Measurements from ENCODE around the gene APOL3.
"Not testable (repeated sequence)": the region's sequence is repeated elsewhere in the genome, so short reads cannot be mapped to it uniquely, and the experiment has no call there.

The APOL3 gene

DNA sequence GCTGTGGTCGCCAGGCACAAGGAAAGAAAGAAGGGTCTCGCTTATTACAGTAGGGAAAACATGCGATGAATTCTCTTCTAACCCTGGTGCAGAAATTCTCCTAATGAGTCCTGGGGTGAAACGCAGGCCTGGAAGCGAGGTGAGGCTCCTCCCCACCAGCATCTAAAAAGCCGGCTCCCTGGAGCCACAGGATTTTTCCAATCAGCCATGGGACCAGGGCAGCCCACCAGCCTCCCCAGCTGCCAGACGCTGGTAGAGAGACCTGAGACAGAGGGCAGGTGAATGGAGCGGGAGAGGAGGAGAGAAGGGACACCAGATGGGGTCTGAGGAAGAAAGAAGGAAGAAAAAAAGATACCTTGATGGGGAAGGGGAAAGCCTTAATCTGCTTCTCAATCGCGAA is 28.6 kb downstream of the APOL3 start:
- DNase-seq: no peak

DNA sequence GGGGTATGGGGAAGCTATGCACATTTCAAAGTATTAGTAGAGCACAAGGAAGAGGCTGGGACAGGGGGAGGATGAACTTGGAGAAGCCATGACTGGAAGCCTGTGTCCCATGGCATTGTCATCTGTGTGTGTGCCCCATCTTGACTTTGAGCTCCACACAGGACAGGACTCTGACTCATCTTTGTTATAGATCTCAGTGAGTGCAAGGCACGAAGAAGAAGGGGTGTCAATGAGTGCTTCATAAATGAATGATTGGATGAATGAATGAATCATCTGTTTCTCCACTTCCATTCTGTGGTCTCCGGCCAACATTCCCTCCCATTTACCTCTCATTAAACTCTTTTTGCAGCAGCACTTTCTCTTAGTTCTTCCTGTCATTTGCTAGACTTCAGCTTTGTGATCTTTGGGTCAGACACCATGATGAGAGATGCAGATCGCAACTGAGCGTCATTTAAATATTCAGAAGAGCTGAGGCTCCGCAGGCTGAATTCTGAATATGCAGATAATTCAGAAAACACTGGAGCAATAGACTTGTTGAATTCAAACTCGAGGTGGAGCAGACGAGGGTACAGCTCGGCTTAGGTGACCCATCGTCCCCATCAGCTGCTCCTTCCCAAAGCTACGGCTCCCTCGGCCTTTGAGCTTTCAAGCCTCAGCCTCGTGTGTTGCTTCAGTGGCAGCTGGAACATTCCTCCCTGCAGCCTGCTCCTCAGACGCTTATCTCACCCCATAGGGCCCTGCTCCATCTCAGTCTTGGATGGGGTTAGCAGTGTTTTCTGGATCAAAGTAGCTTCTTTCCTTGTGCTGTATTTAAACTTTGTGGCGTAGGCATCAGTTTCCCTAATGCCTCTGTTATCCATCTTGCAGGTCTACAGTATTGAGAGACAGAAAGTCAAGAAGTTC is 30.8 kb downstream of the APOL3 start:
- no peak for DNase-seq

DNA sequence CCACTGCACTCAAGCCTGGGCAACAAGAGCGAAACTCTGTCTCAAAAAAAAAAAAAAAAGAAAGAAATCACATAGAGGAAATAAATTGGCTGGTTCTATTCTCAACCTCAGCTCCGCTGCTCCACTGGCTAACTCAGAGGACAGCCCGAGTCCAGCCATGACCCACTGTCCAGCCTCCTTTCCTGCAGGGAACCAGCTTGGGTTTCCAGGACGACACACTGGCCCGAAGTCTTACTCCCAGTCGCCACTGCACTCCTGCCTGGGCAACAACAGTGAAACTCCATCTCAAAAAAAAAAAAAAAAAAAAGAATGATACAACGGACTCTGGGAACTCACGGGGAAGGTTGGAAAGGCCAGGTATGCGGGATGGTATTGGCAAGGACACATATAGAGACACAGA is 31.5 kb downstream of the APOL3 start:
- no peak for DNase-seq

DNA sequence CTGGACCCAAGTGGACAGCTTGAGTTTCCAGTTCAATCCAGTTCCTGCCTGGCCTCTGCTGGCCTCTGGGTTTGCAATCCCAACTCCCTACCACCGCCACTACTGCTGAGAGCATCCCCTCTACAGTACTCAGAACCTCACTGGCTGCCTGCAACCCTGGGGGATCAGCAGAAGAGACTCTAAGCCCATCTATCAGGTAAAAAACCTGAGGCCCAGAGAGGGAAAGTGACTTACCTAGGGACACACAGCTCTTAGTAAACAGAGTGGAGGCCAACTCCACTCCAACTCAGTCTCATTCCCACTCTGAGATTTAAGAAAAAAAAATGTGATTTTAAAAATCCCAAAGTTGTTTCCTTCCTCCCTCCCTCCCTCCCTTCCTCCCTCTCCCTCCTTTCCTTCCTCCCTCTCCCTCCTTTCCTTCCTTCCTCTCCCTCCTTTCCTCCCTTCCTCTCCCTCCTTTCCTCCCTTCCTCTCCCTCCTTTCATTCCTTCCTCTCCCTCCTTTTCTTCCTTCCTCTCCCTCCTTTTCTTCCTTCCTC is 34.5 kb downstream of the APOL3 start:
- DNase-seq: no peak

DNA sequence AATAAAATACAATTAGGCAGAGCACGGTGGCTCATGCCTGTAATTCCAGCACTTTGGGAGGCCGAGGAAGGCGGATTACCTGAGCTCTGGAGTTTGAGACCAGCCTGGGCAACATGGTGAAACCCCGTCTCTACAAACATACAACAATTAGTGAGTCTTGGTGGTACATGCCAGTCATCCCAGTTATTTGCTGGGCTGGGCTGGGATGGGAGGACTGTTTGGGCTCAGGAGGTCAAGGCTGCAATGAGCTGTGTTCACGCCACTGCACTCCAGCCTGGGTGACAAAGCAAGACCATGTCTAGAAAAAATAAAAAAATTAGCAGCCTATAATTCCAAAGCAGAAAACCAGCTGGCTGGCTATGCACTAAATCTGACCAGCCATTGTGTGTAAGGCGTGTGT is 35.1 kb downstream of the APOL3 start:
- no peak for DNase-seq

DNA sequence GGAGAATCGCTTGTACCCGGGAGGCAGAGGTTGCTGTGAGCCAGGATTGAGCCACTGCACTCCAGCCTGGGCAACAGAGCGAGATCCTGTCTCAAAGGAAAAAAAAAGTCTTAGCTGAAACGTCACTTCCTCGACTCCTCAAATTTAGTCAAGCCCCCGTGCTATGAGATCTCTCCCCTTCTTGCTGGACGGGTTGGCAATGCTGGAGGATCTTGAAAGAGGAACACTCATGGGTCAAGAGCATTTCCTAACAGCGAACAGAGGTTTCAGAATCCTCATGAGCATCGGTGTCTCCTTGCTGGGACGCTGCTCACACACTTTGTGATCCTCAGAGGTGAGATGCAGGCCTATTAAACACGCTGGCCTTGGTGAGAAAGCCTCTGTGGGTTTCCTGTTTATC is 35.9 kb downstream of the APOL3 start:
- no peak for DNase-seq

DNA sequence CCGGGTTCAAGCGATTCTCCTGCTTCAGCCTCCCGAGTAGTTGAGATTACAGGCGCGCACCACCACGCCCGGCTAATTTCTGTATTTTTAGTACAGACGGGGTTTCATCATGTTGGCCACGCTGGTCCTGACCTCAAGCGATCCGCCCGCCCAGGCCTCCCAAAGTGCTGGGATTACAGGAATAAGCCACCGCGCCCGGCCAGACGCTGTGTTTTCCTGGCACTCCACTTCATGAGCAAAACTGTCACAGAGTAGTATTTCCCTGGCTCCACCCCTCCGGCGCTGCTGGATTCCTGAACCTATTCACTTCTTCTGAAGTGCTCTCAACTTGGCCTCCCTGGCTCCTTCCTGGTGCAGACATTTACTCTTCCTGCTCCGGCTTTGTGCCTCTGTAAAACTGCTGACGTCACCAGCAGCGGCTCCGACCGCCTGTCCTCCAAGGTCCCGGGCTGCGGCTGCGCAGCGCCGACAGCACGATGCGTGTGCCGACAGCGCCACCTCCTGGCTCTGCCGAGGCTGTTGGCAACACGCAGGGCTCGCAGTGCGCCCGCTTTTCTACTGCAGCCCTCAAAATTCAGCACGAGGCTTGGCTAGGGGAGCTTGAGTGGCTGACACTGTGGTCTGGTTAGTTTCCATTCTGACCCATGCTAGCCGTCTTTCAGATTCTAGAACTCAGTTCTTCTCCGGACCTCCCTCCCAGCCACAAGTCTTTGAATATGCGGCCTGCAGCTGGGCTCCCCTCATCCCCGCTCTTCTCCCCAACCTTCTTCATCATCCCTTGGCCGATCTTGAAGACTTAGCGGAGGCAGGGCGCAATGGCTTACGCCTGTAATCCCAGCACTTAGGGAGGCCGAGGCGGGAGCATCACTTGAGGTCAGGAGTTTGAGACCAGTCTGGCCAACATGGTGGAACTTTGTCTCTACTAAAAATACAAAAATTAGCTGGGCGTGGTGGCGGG is 36.6 kb downstream of the APOL3 start:
- DNase-seq: peak; percentile 94

DNA sequence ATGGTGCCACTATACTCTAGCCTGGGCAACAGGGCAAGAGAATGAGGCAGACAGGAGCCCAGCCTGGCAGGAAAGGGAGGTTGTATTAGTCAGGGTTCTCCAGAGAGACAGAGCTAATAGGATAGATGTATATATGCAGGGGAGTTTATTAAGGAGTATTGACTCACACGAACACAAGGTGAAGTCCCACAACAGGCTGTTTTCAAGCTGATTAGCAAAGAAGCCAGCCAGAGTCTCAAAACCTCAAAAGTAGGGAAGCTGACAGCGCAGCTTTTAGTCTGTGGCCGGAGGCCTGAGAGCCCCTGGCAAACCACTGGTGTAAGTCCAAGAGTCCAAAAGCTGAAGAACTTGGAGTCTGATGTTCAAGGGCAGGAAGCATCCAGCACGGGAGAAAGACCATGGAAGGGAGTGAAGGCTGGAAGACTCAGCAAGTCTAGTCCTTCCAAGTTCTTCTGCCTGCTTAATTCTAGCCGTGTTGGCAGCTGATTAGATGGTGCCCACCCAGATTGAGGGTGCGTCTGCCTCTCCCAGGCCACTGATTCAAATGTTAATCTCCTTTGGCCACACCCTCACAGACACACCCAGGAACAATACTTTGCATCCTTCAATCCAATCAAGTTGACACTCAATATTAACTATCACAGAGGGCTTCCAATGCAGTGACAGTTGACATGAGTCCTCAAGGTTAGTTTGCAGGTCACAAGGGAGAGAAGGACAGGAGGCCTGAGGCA is 39.8 kb downstream of the APOL3 start:
- DNase-seq: not testable (repeated sequence)

DNA sequence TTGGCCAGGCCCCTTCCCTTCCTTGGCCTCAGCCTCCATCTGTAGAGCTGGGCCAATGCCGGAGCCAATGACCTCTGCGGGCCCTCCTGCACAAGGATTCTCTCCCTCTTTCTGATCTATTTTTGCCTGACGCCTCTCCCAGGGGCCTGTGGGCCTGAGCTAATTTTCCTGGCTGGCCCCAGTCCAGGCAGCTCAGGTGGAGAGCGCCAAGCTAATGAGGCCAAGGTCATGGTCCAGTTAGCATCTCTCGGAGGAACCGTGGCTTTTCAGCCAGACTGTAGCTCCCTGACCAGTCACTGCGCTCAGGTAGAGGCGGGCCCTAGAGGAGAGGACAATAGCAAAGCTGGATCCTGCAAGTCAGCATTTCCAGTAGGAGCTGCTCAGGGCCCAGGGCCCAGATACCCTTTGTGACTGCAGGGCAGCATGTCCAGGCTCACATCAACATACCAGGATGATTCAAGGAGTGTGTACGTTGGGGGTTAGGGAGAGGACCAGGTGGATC is 43.5 kb downstream of the APOL3 start:
- DNase-seq: no peak

DNA sequence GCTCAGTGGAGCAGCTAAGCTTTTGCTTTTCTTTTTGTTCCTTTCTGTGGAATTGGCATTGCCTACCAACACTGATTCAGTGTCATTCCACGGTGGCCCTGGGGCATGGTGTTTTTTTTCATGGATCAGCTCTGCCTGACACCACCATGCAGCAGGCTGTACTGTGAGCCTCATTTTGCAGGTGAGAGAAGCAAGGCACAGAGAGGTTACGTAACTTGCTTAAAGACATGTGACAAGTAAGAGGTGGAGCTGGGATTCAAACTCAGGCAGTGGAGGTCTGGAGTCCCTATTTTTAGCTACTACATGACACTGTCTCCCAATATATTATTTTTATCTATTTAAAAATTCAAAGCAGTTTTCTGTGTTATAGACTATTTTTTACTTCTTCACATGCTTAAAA is 44.4 kb downstream of the APOL3 start:
- DNase-seq: no peak

DNA sequence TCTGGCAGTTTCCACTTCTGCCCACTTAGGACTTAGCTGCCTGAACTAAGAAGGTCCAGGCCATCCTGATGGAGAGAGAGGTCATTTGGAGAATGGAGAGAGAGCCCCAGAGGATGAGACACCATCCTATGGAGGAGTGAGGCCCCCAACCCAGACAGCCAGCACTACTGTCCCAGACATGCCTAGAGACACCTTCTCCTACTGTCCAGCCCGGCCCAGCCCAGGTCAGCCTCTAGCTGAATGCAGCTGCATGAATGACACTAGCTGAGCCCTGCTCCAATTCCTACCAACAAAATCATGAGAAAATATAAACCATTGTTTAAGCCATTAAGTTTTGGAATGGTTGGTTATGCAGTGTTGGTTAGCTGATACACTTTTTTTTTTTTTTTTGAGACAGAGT is 47.4 kb downstream of the APOL3 start:
- no peak for DNase-seq

DNA sequence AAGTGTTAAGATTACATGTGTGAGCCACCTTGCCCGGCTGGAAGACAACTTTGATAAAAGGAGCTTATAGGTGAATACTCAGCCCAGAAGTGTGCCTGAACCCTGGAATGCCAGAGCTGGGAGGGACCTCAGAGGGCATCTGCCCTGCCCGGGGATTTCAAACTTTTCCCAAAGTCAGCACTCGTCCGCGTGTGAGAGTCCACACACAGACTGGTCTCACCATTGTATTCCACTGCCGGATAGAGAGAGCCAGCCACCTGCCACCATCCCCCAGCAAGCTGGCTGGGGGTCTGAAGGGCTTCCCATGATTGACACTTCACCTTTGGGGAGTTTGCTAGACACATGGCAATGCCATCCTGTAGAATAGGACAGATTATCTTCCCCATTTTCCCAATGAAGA is 49.2 kb downstream of the APOL3 start:
- no peak for DNase-seq

DNA sequence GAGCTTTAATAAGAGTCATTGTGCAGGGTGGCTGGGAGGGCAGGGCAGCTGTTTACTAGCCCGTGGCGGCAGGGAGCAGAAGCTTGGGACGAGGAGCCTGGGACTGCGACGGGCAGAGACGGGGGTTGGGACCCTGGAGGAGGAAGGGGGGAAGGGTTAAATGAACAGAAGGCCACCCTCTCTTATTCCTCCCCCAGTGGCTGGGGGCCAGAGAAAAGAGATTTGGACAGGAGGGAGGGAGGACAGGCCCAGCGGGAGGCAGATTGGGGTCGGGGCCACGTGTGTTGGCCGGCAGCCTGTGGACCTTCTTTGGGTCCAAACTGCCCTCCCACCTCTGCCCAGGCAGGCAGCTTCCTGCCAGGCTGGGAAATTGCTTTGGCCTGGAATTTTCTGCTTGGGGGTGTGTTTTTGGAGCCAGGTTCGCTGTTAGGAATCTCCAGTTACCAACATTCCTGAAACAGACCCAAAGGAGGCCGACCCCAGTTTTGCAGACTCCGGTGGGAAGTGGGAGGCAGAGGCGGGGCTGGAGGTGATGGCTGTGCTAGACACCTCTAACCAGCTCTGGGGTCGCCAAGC is 50.2 kb downstream of the APOL3 start:
- no peak for DNase-seq

DNA sequence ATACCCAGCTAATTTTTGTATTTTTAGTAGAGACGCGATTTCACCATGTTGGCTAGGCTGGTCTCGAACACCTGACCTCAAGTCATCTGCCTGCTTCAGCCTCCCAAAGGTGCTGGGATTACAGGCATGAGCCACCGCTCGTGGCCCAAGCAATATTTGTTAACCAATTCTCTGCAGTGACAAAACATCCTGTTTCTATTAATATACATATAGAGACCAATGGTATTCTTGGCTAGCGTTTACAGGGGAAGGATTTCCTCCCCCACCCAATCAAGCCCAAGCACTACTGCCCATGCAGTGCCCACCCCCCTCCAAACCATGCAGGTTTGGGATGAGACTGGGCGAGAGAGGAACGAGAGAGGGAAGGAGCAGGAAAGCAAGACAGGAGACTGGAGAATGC is 53.1 kb downstream of the APOL3 start:
- no peak for DNase-seq

DNA sequence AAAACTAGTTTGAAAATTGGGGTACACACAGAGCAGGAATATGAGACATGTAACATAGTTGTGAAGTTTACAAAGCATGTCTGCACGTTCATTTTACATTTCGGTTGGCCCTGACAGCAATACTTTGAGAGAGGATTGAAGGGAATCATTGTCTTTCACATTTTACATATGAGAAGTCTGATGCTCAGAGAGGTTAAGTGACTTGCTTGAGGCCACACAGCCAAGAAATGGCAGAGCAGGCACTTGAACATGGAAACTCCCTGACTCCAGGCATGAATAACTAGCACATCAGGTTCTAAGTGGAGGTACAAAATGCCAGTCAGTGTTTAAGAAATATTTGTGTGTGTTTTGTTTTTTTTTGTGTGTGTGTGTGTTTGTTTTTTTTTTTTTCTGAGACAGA is 53.6 kb downstream of the APOL3 start:
- no peak for DNase-seq

DNA sequence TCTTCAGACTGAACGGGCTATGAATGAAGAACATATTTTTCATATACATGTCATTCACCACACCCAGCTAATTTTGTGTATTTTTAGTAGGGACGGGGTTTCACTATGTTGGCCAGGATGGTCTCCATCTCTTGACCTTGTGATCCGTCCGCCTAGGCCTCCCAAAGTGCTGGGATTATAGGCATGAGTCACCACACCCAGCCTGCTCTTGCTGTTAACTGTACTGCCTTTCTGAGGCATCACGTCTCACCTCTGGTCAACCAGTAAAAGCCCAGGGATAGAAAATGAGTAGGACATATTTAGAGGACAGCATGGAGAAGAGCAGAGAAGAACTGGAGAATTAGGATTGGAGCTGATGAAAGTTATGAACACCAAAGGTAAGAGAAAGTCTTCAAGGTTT is 55.6 kb downstream of the APOL3 start:
- no peak for DNase-seq

DNA sequence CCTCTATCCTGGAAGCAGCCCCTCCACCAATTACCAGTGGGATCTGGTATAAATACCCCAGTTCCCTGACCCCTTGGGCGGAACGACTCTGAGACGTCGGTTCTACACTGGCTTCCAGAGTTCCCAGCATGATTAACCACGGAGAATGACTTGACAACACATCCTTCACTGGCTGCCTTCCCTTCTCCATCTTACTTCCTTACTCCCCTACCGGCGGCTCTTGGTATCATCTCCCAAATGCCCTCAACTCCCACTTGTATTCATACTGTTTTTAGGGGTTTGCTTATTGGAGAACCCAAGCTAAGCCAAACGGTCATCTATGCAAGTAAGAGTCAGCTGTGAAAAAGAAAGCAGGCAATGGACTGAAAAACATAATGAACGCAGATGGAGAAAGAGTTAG is 56.1 kb downstream of the APOL3 start:
- DNase-seq: no peak

DNA sequence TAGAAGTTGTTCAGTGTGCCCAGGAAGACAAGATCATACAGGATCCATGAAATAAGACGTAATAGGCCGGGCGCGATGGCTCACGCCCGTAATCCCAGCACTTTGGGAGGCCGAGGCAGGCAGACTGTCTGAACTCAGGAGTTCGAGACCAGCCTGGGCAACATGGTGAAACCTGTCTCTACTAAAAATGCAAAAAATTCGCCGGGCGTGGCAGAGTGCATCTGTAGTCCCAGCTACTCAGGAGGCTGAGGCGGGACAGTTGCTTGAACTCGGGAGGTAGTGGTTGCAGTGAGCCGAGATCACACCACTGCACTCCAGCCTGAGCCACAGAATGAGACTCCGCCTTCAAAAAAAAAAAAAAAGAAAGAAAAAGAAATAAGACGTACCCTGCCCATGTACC is 56.7 kb downstream of the APOL3 start:
- no peak for DNase-seq

DNA sequence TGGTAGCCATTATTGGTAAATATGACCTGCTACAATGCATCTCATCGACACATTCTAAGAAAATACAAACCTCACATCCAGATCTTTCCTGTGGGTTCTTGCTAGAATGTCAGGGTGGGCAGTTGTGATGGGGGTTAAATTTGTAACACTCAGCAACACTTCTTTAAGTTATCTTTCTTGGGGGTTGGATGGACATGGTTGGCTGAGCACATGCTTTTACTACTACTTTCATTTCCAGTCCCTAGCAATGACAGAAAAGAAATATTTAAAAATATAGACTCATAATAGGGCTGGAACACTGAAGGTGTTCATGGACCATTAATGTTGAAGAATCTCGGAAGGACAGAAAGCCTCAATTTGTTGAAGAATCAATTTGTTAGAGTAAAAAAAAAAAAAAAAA is 57.6 kb downstream of the APOL3 start:
- no peak for DNase-seq

DNA sequence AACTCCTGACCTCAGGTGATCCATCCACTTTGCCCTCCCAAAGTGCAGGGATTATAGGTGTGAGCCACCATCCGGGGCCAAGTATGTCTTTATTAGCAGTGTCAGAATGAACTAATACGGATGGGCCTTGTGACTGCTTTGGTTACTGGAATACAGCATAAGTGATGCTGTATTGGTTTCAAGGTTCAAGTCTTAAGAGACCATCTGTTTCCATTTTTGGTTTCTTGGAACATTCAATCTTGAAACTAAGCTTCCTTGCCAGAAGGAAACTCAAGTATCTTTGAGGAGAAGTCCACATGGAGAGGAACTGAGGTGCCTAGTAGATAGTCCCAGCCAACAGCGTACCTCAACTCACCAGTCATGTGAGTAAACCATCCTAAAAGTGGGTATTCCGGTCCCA is 58.8 kb downstream of the APOL3 start:
- no peak for DNase-seq

DNA sequence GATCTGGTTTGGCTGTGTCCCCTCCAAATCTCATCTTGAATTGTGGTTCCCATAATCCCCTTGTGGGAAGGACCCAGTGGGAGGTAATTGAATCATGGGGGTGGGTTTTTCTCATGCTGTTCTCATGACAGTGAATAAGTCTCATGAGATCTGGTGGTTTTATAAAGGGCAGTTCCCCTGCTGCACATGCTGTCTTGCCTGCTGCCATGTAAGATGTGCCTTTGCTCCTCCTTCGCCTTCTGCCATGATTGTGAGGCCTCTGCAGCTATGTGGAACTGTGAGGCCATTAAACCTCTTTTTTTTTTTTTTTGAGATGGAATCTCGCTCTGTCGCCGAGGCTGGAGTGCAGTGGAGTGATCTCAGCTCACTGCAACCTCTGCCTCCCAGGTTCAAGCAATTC is 59.6 kb downstream of the APOL3 start:
- not testable (repeated sequence) for DNase-seq

DNA sequence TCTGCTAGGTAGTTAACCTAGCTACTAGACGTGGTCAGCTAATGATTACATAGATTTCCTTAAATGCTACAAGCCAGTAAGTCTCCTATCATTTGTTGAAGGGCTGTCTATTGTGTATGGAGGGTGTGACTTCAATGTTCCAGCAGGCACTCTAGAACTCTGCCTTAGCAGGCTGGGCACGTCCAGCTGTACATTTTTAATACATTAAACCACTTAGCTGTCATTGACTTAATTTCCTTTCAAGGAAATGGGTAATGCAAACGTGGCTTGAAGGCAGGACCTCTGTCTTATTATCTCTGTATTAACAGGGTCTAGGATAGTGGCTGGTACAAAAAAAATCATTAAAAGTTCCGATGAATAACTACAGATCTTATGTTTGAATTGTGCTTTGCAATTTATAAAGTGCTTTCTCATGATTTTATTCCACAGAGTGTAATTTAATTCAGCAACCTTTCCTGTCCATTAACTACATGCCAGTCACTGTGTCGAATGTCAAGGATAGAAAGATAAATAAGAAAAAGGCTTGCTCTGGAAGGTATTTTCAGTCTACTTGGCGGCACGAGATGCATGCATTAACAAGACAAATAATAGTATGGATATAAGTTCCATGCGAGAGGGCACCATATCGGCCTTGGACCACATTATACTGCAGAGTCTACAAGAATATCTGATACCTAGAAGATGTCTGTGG is 60.3 kb downstream of the APOL3 start:
- no peak for DNase-seq
